GM12878 (cell line): ENCODE results near the gene BAZ1B. TPM values are rescaled to one million over a fixed set of nuclear protein-coding genes. Genes with fewer than 3 reads are reported as not detected.

Experiments
- ATAC-seq: fragments of 200-7000 bp; cut with Tn5 transposase; 3 replicates; pipeline ENCODE4 v1.9.1; 2020; ENCODE audit warnings: mild to moderate bottlenecking, moderate library complexity
- BruUV-seq: library from RNA; stranded (reverse); fragments of 400-500 nt; replicated peaks from 2 replicates; lab custom pipeline; 2021; lab: Mats Ljungman, UMichigan
- CTCF ChIA-PET: fragments of 300-600 bp; sonication (Branson Sonifier 250); formaldehyde crosslinking; extraction: SDS; loops from one replicate; lab custom pipeline; 2021; ENCODE audit warnings: inconsistent platforms; lab: Yijun Ruan, JAX
- POLR2A ChIA-PET: fragments of 350-600 bp; formaldehyde crosslinking; extraction: SDS; loops from one replicate; lab custom pipeline; 2021; ENCODE audit warnings: inconsistent platforms; lab: Charles Lee
- RAD21 ChIA-PET: fragments of 300-600 bp; sonication (Branson Sonifier 250); formaldehyde crosslinking; loops from one replicate; lab custom pipeline; 2023; ENCODE audit warnings: antibody characterized with exemption; ENCODE audit not compliant: unreplicated experiment; lab: Charles Lee
- SMC1A ChIA-PET: fragments of 300-600 bp; sonication (Branson Sonifier 250); formaldehyde crosslinking; loops from one replicate; lab custom pipeline; 2023; ENCODE audit not compliant: unreplicated experiment, uncharacterized antibody; lab: Charles Lee
- DNase-seq: peaks from one replicate; pipeline ENCODE4 v3.0.0-alpha.2; 2011; ENCODE audit warnings: low read depth, low spot score
- FAIRE-seq: peaks from 3 replicates; lab custom pipeline; 2011; peaks lifted over from hg19 to GRCh38; lab: Jason Lieb, UNC
- H2AFZ ChIP-seq: 2 replicates; pipeline ENCODE4 v1.6.0; 2011; ENCODE audit warnings: low read depth, low read length, control low read depth; ENCODE audit not compliant: control insufficient read depth
- H3K27ac ChIP-seq: 2 replicates; pipeline ENCODE4 v1.5.1; 2011; ENCODE audit warnings: control low read depth; ENCODE audit not compliant: control insufficient read depth, insufficient read depth
- H3K27me3 ChIP-seq, 2 experiments: replicated peaks in 1 of 2; 2 replicates each; pipeline versions ENCODE4 v1.6.0 to v1.6.1; 2011; ENCODE audit warnings: low read length in 1 of 2; ENCODE audit not compliant: control insufficient read depth in 2 of 2, insufficient read depth in 2 of 2
- H3K36me3 ChIP-seq, 2 experiments: 2 replicates each; pipeline ENCODE4 v1.5.1; 2011; ENCODE audit warnings: low read length in 1 of 2; ENCODE audit not compliant: control insufficient read depth in 2 of 2, insufficient read depth in 2 of 2
- H3K4me1 ChIP-seq: 2 replicates; pipeline ENCODE4 v1.6.1; 2011; ENCODE audit warnings: mild to moderate bottlenecking, low read length, moderate library complexity, mixed read lengths; ENCODE audit not compliant: control insufficient read depth, insufficient read depth
- H3K4me2 ChIP-seq: 2 replicates; pipeline ENCODE4 v1.6.0; 2011; ENCODE audit warnings: control low read depth; ENCODE audit not compliant: control insufficient read depth, insufficient read depth
- H3K4me3 ChIP-seq: fragments of 200-600 bp; sonication (generic); 2 replicates; pipeline ENCODE4 v1.5.1; 2016
- H3K79me2 ChIP-seq: 2 replicates; pipeline ENCODE4 v1.6.0; 2011; ENCODE audit warnings: low read length; ENCODE audit not compliant: control insufficient read depth, insufficient read depth
- H3K9ac ChIP-seq: 2 replicates; pipeline ENCODE4 v1.8.0; 2011; ENCODE audit warnings: low read length, control low read depth, mixed read lengths; ENCODE audit not compliant: control insufficient read depth, insufficient read depth
- H3K9me3 ChIP-seq: replicated peaks from 3 replicates; pipeline ENCODE4 v1.5.1; 2011; ENCODE audit warnings: mild to moderate bottlenecking, low read length; ENCODE audit not compliant: control insufficient read depth, insufficient read depth
- H4K20me1 ChIP-seq: 2 replicates; pipeline ENCODE4 v1.6.0; 2011; ENCODE audit not compliant: control insufficient read depth, insufficient read depth
- BACH1 ChIP-seq: fragments of 450-650 bp; IDR thresholded peaks from 2 replicates; pipeline ENCODE4 v1.6.1; 2017; ENCODE audit warnings: mild to moderate bottlenecking, borderline replicate concordance
- CBX3 ChIP-seq: fragments of 200-600 bp; sonication (generic); IDR thresholded peaks from 2 replicates; pipeline ENCODE4 v1.6.1; 2016; ENCODE audit warnings: low read depth, borderline replicate concordance
- CHD4 ChIP-seq: fragments of 200-600 bp; sonication (generic); IDR thresholded peaks from 2 replicates; pipeline ENCODE4 v1.6.1; 2016; ENCODE audit warnings: mild to moderate bottlenecking
- CUX1 ChIP-seq: IDR thresholded peaks from 2 replicates; pipeline ENCODE4 v1.6.1; 2012; ENCODE audit warnings: improper control_type of control experiment, low read depth, low read length; ENCODE audit not compliant: insufficient replicate concordance
- IRF3 ChIP-seq: fragments of 450-650 bp; IDR thresholded peaks from 2 replicates; pipeline ENCODE4 v1.6.1; 2014; ENCODE audit warnings: mild to moderate bottlenecking
- IRF5 ChIP-seq: fragments of 450-650 bp; IDR thresholded peaks from 2 replicates; pipeline ENCODE4 v1.6.1; 2017; ENCODE audit warnings: borderline replicate concordance
- KAT2A ChIP-seq: conservative IDR thresholded peaks from 2 replicates; pipeline ENCODE4 v1.6.1; 2011; ENCODE audit warnings: low read depth, low read length; ENCODE audit not compliant: control insufficient read depth
- NR2C1 ChIP-seq: fragments of 450-650 bp; IDR thresholded peaks from 2 replicates; pipeline ENCODE4 v1.6.1; 2017; ENCODE audit warnings: antibody characterized with exemption, mild to moderate bottlenecking, moderate library complexity
- RB1 ChIP-seq: fragments of 450-650 bp; formaldehyde crosslinking; IDR thresholded peaks from 2 replicates; pipeline ENCODE4 v1.6.1; 2017; ENCODE audit warnings: mild to moderate bottlenecking, borderline replicate concordance
- SPI1 ChIP-seq: IDR thresholded peaks from 2 replicates; pipeline ENCODE4 v1.6.1; 2011; ENCODE audit warnings: low read depth, mild to moderate bottlenecking, low read length, moderate library complexity, borderline replicate concordance; ENCODE audit not compliant: insufficient read depth
- TCF7 ChIP-seq: IDR thresholded peaks from 2 replicates; pipeline ENCODE4 v1.6.1; 2014; ENCODE audit warnings: antibody characterized with exemption, borderline replicate concordance
- YY1 ChIP-seq: IDR thresholded peaks from 2 replicates; pipeline ENCODE4 v1.6.1; 2011; ENCODE audit warnings: low read depth, mild to moderate bottlenecking, low read length
- ZNF384 ChIP-seq: IDR thresholded peaks from 2 replicates; pipeline ENCODE4 v1.6.1; 2012; ENCODE audit warnings: low read depth, mild to moderate bottlenecking, low read length, improper control_type of control experiment, borderline replicate concordance
- ZSCAN29 ChIP-seq: fragments of 450-650 bp; IDR thresholded peaks from 2 replicates; pipeline ENCODE4 v1.6.1; 2017; ENCODE audit warnings: mild to moderate bottlenecking, moderate library complexity
- WGBS: methylation state at CpG from one replicate; pipeline ENCODE4 v1.1.6; 2016; ENCODE audit warnings: low lambda C conversion rate; ENCODE audit not compliant: insufficient replicate concordance, insufficient coverage; ENCODE audit errors: missing lambda C conversion rate; 5-methylcytosine and 5-hydroxymethylcytosine counted together
- in situ Hi-C: fragments of 300-500 bp; cut with MboI; formaldehyde crosslinking; loops from 9 replicates; pipeline ENCODE4 v1.14.3; 2018; ENCODE audit warnings: mixed read lengths
- intact Hi-C: fragments of 100-400 bp; cut with micrococcal nuclease; formaldehyde crosslinking; loops from one replicate; pipeline ENCODE4 v1.14.2; 2022; ENCODE audit not compliant: unreplicated experiment
- polyA plus RNA-seq, 11 experiments: library from polyadenylated mRNA; depleted of rRNA in 4 of 11; unstranded in 6 of 11; stranded (reverse) in 5 of 11; fragments of >200 nt; fragmentation: Nextera tagmentation in 4 of 11; fragmentation: Illumina TruSeq in 1 of 11; extraction: Ambion mirVana in 4 of 11; extraction: Trizol in 1 of 11; gene quantifications; 1 replicate in 1 of 11; 2 replicates in 10 of 11; pipeline versions ENCODE4 v1.2.1 to v1.2.3, GENCODE V29; 2011 to 2016; ENCODE audit warnings: inconsistent platforms in 2 of 11, missing spikeins in 2 of 11, low read depth in 1 of 11
- total RNA-seq, 4 experiments: library from RNA; depleted of rRNA in 3 of 4; stranded (reverse); fragments of >200 nt in 3 of 4; fragmentation: Illumina TruSeq in 1 of 4; extraction: Trizol in 1 of 4; gene quantifications; 2 replicates each; pipeline versions ENCODE4 v1.2.1 to v1.2.3, GENCODE V29; 2013 to 2021

The BAZ1B gene
- total and polyA plus RNA-seq, 10 of the 15 experiments (the other 5 are each of a cell fraction or from before 2014, with no cell fraction given), result 14.0 to 77.4 (median 36.2) TPM

GRCh38 chr7:73537051-73537450 is 15.0 kb upstream of the BAZ1B start:
- FAIRE-seq (no peak), DNase-seq (no peak), ATAC-seq (no peak)
- Histone ChIP-seq H3K9ac (no peak overlapping the region), H2AFZ (no peak overlapping the region), H3K79me2 (no peaks in the 10 kb centered on the region), H3K4me1 (no peaks in the 10 kb centered on the region), H4K20me1 (no peaks in the 10 kb centered on the region), H3K4me2 (no peak overlapping the region), H3K4me3 (no peak overlapping the region), H3K27ac (no peak overlapping the region), H3K9me3 (no peaks in the 10 kb centered on the region), H3K36me3 (peaks cover 21 to 28% of the 10 kb centered on the region in 2 experiments), H3K27me3 (no peaks in the 10 kb centered on the region)
- TF ChIP-seq BACH1 (no peak), CBX3 (no peak), KAT2A (no peak), ZNF384 (no peak), ZSCAN29 (no peak), TCF7 (no peak), IRF5 (no peak), IRF3 (no peak), CHD4 (no peak), CUX1 (no peak), NR2C1 (no peak), SPI1 (no peak), YY1 (no peak), RB1 (no peak)
- in situ Hi-C loops (no loop called here), intact Hi-C loops (no loop called here)
- RAD21 ChIA-PET, result no interaction called here
- WGBS, result 97% methylated on average over 16 of the region's 16 CpGs
- no TSS peak for BruUV-seq
- POLR2A ChIA-PET, result no interaction called here
- CTCF ChIA-PET, result no interaction called here
- SMC1A ChIA-PET, result interaction anchor here (1.0 kb wide), 1 partner anchor 12 kb away, joined by 3 read pairs; no protein-coding TSS in a partner anchor
